NCI-H1092 (cell line): ENCODE results near the gene PF4V1.
"Not testable (repeated sequence)": the region's sequence is repeated elsewhere in the genome, so short reads cannot be mapped to it uniquely, and the experiment has no call there.

ENCODE experiments used
- DNase-seq: peaks from one replicate; lab custom pipeline; 2025; lab: John Stamatoyannopoulos, UW

The PF4V1 gene

DNA sequence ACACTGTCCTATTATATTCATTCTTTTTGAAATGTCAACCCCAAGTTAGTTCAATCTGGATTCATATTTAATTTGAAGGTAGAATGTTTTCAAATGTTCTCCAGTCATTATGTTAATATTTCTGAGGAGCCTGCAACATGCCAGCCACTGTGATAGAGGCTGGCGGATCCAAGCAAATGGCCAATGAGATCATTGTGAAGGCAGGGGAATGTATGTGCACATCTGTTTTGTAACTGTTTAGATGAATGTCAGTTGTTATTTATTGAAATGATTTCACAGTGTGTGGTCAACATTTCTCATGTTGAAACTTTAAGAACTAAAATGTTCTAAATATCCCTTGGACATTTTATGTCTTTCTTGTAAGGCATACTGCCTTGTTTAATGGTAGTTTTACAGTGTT is 17.7 kb downstream of the PF4V1 start:
- DNase-seq = no peak

DNA sequence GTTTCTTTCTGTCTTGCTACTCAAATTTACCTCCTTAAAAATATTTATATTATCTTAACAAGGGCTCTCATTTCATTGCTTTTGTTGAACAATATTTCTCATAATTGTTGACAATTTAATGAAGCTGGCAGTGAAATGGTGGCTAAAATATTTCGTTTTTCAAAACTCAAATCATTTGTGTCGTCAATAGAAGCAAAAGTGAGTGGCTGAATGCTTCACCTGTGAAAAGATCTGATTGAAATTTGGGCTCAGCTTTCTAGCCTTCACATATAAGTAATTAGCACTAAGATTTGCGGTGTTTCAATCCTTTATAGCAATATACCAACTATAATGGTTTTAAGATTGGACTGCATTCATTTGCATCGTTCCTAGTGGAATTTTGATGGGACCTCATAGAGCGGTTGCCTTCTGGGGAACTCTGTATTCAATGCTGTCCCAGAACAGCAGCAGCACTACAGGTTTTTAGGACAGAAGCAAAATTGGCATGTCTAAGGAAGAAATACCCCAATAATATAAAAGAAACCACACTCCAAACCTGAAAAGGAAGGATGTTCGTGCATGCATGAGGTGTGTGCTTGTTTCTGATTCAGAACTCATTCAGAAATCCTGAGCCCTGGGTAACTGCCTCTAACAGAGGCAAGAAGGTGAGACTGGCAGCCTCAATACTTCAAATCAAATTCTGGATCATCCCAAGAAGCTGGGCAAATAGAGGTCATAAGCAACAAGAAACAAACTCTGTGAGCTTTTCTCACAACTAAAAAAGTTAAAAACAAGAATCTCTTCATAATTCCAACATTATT is 18.6 kb downstream of the PF4V1 start:
- DNase-seq = no peak

DNA sequence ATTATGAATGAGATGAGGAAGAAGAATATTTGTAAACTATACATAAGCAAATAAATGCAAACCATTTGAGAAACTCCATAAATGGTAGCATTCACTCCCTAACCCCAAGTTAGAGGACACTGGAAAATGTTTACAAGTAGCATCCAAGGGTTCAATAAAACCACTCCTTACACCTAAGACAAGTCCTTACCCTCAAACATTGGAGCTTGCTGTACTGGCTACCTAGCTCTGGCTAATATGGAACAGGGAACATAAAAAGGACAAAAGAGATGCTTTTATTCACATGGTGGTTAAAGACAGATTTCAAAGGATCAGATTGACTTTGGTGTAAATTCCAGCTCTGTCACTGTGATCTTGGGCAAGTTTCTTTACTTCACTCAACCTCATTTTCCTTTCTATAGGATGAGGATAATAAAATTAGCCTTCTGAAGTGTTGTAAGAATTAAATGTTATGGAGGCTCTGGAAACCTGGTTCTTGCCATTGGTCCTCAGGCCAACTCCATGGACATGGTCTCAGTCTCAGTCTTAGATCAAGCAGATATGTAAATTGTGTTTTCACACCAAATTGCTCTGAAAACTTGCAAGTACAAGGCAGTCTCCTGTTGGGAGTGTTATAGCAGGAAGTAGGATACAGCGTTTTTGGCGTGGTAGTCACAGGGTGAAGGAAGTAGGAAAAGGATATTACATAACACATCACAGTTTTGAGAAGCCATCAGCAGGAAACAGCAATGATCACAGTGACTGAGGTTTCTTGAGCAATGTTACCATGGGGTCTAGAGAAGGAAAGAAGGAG is 19.4 kb downstream of the PF4V1 start:
- no peak for DNase-seq

DNA sequence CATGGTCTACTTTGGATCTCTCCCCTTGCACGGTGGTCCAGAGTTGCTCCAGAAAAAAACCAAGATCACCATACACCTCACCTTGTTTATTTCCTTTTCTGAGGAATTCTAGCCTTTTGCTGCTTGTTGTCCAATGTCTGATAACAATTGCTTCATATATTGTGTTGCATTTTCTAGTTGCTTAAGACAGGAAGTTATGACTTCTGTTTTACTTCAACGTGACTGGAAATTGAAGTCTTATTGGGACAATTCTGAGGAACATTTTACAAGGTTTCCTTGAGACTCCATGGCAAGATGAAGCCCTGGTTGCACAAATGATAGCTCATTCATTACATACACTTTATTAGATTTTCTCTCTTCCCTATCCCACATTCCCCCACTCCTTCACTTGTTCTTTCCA is 21.3 kb downstream of the PF4V1 start:
- DNase-seq = no peak

DNA sequence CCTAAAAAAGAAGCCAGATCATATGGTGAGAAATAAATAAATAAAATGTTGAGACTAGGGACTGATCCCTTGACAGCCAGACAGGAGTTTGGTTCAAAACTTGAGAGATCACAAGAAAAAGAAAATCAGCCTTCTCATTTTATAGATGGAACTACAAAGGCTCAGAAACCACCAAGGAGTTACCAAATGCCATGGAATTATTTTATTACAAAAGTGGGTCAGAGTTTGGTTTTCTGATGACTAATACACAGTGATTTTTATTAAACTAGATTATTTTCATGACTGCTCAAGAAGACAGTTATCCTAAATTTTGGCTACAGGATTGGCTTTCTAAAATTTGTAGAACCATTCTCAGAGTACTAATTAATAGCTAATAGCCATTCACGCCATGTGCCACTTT is 22.3 kb downstream of the PF4V1 start:
- no peak for DNase-seq

DNA sequence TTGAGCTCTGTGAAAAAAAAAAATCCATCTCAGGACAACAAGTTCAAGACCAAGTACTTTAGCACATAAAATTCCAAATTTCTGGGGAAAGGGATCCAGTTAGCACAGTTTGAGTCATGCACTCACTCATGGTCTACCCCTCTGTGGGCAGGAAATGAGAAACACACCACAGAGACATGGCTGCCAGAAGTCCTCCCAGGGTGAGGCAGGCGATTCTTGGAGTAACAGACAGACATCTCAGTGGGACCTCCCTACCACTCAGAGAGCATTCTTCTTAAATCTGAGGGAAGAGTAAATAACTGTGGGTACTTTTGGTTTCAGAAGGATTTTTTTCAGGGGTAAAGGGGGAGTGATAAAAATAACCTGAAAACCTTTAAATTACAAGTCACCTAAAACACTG is 30.2 kb downstream of the PF4V1 start:
- DNase-seq = no peak

DNA sequence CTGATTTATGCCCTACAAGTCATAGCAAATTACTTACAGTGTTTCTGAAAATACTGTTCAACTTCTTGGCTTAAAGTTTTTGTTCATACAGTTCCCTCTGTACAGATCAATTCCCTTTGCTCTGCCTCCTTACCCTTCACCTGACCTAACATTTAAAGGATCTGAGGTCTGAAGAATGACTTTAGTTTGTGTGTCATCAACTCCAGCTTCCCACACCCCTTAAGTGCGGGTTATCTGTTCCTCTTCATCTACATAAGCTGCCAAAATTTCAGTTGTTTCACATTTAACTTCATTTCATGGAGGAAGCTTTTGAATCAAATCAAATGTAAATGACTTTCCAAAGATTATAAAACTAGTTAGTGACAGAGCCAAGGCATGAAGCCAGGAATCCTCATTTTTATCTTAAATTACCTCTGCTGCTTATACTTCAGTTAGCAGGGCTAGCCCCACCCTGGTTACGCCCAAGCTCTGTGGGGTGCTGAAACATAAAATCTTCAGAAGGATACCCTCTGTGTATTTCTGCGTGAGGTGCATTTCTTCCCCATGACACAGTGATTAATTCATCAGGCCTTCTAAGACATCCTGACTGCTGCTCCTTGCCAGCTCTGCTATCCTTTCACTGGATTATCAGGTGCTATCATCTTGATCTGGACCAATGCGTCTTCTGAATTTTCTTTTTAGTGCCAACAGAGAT is 32.6 kb downstream of the PF4V1 start:
- no peak for DNase-seq

DNA sequence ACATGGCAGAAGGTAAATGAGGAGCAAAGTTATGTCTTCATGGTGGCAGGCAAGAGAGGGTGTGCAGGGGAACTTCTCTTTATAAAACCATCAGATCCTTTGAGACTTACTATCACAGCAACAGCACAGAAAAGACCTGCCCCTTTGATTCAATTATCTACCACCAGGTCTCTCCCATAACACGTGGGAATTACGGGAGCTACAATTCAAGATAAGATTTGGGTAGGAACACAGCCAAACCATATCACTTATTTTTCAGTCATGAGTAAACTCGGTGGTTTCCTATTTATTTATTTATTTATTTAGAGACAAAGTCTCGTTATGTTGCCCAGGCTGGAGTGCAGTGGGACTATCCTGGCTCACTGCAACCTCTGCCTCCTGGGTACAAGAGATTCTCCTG is 38.2 kb downstream of the PF4V1 start:
- DNase-seq = no peak

DNA sequence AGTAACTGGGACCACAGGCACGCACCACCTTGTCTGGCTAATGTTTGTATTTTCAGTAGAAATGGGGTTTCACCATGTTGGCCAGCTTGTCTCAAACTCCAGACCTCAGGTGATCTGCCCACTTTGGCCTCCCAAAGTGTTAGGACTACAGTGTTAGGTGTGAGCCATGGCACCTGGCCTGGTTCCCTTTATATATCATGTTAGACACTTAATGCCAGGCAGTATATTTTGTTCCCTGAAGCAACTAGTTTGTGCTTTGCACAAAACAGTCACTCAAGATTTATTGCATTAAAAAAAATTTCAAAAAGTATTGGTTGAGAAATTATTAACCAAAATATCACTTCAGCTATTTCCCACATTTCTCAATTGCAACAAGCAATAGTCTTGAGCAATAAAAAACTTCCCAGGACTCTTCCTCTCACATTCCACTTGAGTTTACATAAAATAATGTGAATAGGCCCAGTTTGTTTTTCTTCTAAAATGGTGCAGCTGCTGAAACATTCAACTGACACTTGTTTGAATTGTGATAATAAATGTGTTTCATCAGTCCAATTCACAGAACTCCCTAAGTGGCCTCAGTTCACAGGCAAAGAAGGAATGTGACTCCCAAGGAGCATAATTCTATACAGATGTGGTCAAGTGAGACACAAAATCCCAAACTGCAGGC is 38.8 kb downstream of the PF4V1 start:
- no peak for DNase-seq

DNA sequence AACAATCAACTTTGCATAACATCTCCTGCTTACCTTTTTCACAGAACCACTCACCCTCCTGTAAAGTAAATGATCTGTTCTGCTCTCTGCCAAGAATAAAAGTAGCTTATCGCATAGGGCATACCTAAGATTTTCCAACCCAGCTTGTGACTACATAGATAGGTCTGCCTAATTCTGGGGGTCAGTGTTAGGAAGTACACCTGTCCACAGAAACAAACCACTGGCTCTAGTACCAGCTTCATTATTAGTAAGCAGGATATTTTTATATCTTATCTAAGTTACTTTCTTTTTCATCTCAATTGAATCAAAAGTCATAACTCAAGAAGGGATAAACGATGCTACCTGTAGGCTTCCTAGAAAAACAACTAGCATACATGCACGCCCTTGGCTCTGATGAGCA is 39.9 kb downstream of the PF4V1 start:
- DNase-seq = no peak

DNA sequence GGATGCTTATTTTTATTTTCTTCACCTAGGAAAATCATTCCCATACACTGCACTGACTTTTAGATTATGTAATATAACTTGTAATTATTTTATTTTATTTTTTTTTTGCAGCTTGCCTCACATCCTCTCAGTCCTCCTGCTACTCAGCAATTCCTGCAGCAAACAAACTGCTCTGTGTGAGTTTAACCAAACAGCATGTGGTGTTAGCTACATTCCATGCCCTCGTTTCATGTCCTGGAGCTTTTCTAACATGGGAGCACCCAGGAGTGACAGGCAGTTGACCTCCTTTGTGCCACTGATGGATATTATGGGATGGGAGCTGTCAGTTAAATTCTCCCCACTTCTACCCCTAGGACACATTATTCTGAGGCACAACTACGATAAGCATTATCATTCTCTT is 40.9 kb downstream of the PF4V1 start:
- no peak for DNase-seq

DNA sequence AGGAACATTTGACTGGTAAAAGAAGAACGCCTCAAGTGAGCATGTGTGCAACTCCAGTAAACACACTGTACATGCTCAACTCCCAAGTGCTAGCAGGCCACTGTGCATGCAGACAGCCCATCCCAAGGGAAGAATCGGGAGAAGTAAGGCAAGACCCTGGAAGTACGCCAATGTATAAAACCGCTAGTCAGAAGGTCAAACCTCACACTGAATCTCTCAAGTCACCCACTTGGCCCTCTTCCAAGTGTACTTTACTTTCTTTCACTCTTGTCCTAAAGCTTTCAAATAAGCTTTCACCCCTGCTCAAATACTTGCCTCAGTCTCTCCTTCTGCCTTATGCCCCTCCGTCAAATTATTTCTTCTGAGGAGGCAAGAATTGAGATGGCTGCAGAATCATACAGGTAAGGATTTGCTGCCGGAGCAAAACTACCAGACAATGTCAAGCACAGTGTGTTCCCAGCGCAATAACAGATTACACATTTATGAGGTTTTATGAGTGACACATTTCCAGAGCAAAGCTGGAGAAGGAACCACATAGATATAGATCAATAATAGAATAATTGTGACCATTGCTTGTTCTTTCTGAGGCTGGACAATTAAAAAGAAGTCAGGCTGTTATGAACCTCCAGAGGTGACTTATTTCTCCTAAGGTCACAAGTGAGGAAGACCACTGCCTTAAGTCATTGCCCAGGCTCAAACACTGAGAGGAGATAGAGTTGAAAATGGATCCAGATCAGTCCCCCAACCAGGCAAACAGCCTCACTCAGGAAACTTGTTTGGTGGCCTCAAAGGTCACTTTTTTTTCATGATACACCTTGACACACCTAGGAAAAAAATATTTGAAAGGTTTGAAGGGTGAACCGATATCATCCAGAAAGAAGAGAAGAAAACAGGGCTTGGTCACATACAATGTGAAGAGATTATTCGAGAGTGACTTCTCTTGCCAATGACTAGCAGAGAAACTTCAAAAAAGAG is 42.4 kb downstream of the PF4V1 start:
- DNase-seq = no peak

DNA sequence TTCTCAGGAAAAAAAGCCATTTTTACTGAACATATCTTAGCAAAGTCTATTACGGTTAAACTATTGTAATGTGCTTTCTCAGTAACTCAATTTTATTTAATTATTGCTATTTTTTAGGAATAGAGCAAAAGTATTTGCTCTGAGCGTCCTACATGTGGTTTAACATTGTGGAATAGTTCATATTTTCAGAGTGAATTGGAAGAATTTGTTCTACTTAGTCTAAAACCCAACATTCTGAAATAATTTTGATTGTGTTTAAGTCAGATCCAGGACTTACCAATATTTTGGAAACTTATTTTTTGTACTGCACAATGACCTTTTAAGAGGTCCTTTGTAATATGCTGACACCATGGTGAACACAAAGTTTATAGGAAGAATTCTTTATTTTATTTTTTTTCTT is 43.3 kb downstream of the PF4V1 start:
- no peak for DNase-seq

DNA sequence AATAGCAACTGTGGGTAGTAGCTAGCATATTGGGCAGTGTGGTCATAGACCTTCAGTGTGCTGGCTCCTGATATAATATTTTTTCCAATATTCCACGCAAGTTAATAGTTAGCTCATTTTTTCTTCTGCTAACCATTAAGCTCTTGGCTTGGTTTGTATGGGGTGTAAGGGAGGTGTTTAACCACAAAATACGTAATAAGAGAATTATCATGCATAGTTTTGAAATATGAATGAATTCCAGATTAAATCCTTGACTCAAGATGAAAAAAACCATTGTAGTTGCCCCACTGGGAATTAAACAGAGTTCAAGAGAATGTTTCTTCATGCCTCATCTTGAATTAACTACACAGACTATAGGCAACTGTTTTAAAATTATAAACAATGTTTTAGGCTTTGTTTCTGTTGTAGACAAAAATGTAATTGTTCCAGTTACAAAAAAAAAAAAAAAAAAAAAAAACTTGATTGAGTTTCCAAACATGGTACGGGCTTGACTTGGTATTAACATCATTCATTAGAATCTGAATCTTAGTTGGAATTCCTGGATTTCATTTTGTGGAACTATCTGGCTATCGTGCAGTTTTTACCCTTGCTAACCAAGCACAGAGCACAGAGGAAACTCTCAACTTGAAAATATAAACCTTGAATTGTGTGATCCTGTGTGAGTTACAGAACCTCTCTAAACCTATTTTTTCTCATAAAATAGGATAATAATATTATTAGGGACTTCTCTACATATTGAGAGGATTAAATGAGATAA is 44.5 kb downstream of the PF4V1 start:
- no peak for DNase-seq

DNA sequence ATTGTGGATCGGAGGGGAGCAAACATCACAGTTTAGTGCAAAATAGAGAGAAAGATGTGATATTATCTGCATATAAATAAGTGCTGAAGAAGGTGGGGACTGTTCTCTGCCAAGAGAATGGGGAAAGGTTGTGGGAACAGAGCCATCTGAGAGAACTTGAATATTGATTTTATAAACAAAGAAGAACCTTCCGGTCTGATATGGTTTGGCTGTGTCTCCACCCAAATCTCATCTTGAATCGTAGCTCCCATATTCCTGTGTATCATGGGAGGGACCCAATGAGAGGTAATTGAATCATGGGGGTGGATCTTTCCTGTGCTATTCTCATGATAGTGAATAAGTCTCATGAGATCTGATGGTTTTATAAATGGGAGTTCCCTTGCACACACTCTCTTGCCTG is 46.2 kb downstream of the PF4V1 start:
- DNase-seq = not testable (repeated sequence)

DNA sequence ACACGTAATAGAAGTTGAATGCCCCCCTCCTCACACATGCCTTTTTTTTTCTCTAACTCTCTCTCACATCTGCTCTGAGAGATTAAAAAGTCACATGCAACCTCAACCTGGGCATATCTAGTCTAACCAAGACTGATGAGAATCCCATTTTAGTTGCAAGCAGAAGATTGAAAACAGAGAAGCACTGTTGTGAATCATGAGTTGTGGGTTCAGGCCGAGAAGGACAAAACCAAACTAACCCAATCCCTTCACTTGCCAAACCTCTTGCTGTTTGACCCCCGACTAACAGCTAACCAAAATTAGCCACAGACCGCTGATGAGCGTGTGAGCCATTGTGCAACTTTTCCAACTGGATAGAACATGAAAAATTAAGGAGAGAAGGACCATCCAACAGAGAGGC is 47.9 kb downstream of the PF4V1 start:
- no peak for DNase-seq

DNA sequence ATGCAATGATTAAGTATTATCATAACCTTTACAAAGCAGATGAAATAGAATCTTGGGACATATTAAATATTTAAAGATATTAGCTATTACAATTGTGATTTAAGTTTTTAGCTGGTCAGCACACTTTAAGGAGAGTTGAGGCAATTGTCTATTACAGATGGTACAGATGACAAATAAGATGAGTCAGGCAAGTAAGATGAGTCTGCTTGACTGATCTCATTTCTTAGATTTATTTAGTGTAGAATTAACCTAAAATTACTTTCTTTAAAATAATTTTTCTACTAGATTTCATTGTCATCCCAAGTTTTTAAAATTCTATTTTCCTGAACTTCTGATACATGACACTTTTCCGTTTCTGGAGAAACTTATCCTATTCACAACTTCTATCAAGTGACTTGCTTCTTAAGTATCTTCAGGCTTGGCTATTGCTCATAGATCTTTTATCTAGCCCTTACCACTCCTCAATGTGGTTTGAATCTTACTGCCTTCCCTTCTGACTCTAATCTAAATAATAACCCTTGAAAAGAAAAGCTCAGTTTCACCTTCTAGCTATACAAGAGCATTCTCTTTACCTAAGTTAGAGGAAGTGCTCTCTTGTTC is 49.0 kb downstream of the PF4V1 start:
- no peak for DNase-seq

DNA sequence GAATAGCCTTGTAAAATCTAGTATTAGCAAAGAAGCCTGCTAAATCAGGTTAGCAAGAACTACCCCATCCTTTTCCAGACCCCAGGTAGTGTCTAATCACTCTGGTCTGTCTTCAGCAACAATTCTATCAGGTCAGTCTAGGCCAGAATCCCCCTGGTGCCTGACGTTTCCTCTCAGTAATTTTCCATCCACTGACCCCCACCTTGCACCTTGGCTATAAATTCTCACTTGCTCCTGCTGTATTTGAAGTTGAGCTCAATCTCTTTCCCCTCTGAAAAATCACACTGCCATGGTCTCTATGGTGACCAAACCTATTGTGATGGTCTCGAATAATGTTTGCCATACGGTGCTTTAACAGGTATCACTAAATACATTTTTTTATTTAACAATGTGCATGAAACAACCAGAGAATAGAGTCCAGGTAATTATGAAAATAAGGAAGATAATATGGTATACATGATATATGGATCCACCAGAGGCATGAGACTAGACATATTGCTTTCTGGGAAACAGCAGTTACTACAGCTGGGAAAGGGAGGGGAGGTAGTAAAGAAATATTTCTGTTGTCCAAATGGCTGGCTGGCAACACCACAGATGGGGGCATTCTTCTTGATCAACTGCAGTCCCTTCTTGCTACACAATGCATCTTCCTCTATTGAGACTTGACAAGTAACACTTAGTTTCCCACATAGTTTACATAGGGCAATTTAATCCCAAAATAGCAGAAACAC is 49.9 kb downstream of the PF4V1 start:
- no peak for DNase-seq
